ENCODE data around the gene NRL.

DNA sequence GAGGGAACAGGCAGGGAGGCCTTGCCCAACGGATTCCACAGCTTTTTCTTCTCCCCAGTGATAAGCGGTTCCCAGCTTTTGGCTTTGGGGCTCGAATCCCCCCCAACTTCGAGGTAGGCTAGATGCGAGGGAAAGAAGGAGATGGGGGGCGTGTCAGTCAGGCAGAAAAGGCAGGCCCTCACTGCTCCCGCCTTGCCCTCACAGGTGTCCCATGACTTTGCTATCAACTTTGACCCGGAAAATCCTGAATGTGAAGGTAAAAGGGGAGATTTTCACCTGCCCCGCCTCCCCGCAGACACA lies 38.5 kb downstream of the NRL start:
- TF ChIP-seq EZH2 (IDR thresholded peaks at IDR 0.05; ENCODE audit: borderline replicate concordance, low read depth, low read length) (no peak), PHF21A (IDR thresholded peaks at IDR 0.05; ENCODE audit: borderline replicate concordance, low read depth) (no peak), KLF16 (IDR thresholded peaks at IDR 0.05) (no peak), NFRKB (IDR thresholded peaks at IDR 0.05; ENCODE audit: low read depth) (no peak), PTBP1 (IDR thresholded peaks at IDR 0.05; ENCODE audit: low read depth, low read length) (no peak), CEBPG (CRISPR knock-in tag; IDR thresholded peaks at IDR 0.05) (no peak), CEBPG (tag; conservative IDR thresholded peaks at IDR 0.05 in 1 of 2, IDR thresholded peaks at IDR 0.05 in 1 of 2) (no peak), MYC (IDR thresholded peaks at IDR 0.05; ENCODE audit: low read depth, low read length) (no peak), MYC (CRISPR knock-in tag; IDR thresholded peaks at IDR 0.05; ENCODE audit: borderline replicate concordance, low read depth) (no peak), ZNF384 (IDR thresholded peaks at IDR 0.05; ENCODE audit: low read depth, low read length) (no peak), HMGN3 (IDR thresholded peaks at IDR 0.05; ENCODE audit: borderline replicate concordance, extremely low read depth, insufficient read length, low read depth, low read length) (no peak), POLR2G (IDR thresholded peaks at IDR 0.05; ENCODE audit: low read depth, low read length) (no peak)
- TF ChIP-seq, protein P1, sequence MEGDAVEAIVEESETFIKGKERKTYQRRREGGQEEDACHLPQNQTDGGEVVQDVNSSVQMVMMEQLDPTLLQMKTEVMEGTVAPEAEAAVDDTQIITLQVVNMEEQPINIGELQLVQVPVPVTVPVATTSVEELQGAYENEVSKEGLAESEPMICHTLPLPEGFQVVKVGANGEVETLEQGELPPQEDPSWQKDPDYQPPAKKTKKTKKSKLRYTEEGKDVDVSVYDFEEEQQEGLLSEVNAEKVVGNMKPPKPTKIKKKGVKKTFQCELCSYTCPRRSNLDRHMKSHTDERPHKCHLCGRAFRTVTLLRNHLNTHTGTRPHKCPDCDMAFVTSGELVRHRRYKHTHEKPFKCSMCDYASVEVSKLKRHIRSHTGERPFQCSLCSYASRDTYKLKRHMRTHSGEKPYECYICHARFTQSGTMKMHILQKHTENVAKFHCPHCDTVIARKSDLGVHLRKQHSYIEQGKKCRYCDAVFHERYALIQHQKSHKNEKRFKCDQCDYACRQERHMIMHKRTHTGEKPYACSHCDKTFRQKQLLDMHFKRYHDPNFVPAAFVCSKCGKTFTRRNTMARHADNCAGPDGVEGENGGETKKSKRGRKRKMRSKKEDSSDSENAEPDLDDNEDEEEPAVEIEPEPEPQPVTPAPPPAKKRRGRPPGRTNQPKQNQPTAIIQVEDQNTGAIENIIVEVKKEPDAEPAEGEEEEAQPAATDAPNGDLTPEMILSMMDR (IDR thresholded peaks at IDR 0.05 in 2 of 3, conservative IDR thresholded peaks at IDR 0.05 in 1 of 3; ENCODE audit: insufficient read depth in 2 of 3, low read depth in 1 of 3, low read length in 3 of 3), result no peak
- TF ChIP-seq, protein P2, sequence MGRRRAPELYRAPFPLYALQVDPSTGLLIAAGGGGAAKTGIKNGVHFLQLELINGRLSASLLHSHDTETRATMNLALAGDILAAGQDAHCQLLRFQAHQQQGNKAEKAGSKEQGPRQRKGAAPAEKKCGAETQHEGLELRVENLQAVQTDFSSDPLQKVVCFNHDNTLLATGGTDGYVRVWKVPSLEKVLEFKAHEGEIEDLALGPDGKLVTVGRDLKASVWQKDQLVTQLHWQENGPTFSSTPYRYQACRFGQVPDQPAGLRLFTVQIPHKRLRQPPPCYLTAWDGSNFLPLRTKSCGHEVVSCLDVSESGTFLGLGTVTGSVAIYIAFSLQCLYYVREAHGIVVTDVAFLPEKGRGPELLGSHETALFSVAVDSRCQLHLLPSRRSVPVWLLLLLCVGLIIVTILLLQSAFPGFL (CRISPR knock-in tag; IDR thresholded peaks at IDR 0.05), result no peak
